ENCODE data around the gene AGBL3. TPM values are rescaled to one million over a fixed set of nuclear protein-coding genes. Genes with fewer than 3 reads are reported as not detected.

AGBL3 gene
- 0.98 and 3.5 TPM in 2 replicates for total RNA-seq (2014; rRNA removed; shearing (Covaris generic))

DNA sequence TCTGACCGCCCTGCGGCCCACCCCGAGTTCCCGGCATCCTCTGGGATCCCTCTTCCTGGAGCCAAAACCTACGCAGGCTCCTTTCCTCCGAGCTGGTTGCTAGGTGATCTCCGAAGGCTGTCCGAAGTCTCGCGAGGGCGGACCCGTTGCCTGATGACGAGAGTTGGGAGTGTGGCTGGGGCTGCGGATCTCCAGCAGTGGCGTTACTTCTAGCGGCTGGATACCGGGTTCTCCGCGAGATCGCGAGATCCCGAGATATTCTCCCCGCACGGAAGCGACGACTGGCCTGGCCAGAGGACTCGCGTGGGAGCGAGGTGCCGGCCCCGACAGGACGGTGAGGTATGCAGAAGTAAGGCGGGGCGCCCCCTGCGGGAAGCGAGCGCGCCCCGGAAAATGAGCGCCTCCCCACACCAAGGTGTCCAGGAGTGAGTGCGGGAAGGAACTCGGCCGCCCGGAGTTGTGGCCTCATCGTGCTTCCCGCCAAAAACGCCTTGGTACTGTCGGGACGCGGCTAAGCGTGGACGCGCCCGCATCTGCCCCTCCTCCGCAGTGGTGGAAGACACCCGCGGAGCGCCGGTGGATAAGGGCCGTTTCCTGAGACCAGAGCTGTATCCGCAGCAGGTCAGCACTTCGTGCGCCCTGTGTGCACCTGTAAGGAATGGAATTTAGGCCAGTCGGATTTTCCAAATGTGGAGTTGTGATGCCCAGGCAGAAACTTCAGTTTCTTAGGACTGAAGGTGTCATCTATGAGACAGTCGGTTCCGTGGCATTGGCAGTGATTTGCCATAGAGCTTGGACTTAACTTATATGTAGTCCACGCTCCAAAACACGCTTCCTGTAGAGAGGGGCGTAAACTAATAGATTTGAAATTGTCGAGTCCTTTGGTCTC is at the start of gene AGBL3:
TSS of gene AGBL3 (plus strand) at position 146 of the 889 bp plus-strand sequence. CDS start 1,426 bp downstream, outside the sequence.
- peak; percentile 96 for DNase-seq (ENCODE audit: low read depth)

- no peak for DNase-seq (ENCODE audit: low read depth)
These were observed 49.3 kb upstream of the AGBL3 start for GRCh38 chr7:134936893-134937510.

- no peak for DNase-seq (ENCODE audit: low read depth)
These were observed 48.2 kb upstream of the AGBL3 start for GRCh38 chr7:134938141-134938540.

- no peak for DNase-seq (ENCODE audit: low read depth)
These were observed 47.2 kb upstream of the AGBL3 start for GRCh38 chr7:134939136-134939535.

- no peak for DNase-seq (ENCODE audit: low read depth)
These were observed 45.6 kb upstream of the AGBL3 start for GRCh38 chr7:134940729-134941128.

DNA sequence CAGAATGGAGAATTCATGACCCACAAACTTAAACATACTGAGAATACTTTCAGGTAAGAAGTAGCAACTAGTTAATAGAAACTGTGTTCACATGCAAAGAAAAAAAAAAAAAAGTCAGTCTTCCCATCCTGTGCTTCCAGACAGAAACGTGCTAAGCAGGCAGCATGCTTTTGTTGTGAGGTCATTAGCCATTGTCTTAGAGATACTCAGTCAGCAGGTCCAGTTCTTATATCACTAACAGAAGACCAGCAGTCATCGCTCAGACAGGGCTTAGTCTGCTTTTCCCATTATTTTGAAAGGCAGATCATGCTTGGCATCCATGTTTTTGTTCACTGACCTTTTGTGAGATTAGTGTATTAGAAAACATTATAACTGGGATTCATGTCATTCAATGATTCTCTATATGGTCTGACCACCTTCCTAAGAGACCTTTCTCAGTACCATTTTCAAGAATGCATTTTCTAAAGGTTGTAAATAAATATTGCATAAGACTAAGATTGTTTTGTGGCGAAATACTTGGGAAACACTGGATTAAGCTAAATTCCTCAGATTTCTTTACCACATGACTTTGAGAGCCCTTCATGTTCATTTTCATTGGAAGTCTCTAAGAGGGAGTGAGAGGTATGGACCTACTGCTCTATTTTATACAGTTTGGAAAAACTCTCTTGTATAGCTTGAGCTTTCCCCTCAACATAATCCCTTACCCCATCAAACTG is 45.0 kb upstream of the AGBL3 start:
- peak; percentile 56 for DNase-seq (ENCODE audit: low read depth)

DNA sequence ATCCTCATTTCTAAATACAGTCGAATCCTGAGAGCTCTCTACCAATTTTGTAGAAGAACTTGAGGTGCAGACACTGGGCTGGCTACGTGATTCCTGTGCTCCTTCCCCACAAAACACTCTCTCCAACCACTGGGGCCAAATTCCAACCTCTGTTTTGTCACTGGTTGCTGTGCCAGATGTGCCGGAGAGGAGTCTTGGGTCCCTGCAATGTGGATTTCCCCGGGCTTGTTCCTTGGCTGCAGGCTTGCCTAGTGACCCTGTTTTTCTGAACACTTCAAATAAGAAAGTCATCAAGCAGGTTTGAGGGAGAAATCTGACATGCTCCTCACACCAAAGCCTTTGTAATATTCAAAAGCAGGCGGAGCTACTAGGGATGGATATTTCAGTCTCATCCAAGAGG is 44.4 kb upstream of the AGBL3 start:
- DNase-seq (ENCODE audit: low read depth) = no peak

DNA sequence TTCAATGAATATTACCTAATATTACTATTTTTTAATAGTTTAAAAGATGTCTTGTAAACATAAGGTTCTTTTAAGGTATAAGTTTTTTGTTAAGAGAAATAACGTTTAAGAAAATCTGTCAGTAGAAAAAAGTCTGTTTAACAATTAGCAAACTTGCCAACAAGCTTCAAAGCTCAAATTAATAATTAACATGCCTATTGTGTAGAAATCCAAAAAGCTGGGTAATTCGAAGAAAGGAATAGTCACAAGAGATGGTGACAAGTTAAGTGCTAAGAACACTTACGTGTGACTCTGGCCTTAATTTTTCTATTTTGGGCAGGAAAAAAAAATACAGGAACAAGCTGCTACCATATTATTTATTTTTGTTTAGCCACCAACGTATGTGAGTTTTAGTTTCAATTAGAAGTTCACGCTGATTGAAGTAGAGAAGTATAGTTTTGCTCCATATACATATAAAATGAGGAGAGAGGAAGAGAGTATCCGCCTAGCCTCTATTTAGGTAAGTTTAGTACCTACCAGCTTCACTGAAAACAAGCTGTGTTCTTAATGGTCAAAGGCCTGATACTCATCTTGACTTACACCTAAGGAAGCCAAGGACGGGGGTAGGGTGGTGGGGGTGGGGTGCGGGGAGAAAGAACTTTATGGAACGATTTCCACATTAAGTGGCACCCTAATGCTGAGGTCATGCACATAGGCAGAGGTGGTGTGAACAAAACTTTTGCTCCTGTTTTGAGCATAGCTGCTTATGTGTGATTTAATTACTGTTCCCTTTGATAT is 43.4 kb upstream of the AGBL3 start:
- DNase-seq (ENCODE audit: low read depth) = no peak

GRCh38 chr7:134943785-134944400 is 42.4 kb upstream of the AGBL3 start:
- peak; percentile 35 for DNase-seq (ENCODE audit: low read depth)

DNA sequence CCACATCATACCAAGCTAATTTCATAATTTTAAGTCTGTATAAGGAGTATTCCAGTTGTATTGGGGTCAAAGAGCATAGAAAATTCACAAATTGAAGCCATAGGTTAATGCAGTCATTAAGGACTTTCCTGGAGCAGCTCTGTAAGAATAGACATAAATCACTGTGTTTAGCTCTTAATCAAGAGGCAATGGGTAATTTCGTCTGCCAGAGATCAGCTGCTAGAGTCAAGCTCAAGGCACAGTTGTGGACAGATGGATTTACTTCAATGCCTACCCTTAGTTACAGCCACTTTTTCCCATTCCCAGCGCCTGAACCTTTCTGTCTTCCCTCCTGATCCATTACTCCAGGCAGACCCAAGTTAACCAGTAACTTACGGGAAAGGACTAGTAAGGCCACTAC is 40.6 kb upstream of the AGBL3 start:
- no peak for DNase-seq (ENCODE audit: low read depth)

- no peak for DNase-seq (ENCODE audit: low read depth)
These were observed 40.0 kb upstream of the AGBL3 start for GRCh38 chr7:134946260-134946659.

- no peak for DNase-seq (ENCODE audit: low read depth)
These were observed 39.0 kb upstream of the AGBL3 start for GRCh38 chr7:134947329-134947728.

- no peak for DNase-seq (ENCODE audit: low read depth)
These were observed 38.5 kb upstream of the AGBL3 start for GRCh38 chr7:134947831-134948230.

DNA sequence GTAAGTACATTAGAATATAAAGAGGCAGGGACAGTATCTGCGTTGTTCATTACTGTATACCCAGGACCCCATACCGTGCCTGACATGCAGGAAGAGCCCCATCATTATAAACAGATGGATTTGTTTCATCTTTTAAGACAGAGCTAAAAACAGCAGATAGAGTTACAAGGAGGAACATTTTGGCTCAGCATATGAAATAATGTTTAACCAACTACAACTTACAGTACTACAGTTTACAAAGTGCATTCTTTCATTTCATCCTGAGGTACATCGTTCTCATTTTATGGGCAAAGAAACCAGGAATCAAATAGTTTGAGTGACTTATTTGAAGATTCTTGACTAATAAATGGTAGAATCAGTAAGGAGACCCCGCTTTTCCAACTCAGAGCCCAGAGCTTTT is 38.1 kb upstream of the AGBL3 start:
- no peak for DNase-seq (ENCODE audit: low read depth)

- no peak for DNase-seq (ENCODE audit: low read depth)
These were observed 37.6 kb upstream of the AGBL3 start for GRCh38 chr7:134948736-134949135.

GRCh38 chr7:134949171-134949570 is 37.1 kb upstream of the AGBL3 start:
- DNase-seq (ENCODE audit: low read depth) = no peak

- peak; percentile 51 for DNase-seq (ENCODE audit: low read depth)
These were observed 31.9 kb upstream of the AGBL3 start for GRCh38 chr7:134954197-134955082.

DNA sequence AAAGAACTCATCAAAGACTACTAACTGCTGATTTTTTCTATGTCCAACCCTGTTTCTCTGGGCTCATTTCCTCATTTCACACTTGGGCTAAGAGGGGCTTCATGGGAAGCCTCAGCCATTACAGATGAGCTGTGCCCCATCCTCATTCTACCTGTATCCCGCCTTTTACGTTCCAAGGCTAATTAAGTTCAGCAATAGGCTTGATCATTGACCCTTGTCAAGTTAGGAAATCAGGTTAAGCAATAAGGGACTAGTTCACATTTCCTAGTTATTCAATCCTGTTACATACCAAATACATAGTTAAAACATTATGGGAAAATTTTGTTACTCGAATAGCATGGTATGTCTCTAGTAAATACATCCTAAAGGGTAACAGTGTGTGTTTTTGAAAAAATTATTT is 29.3 kb upstream of the AGBL3 start:
- no peak for DNase-seq (ENCODE audit: low read depth)

GRCh38 chr7:134959810-134960209 is 26.5 kb upstream of the AGBL3 start:
- no peak for DNase-seq (ENCODE audit: low read depth)

- DNase-seq (ENCODE audit: low read depth) = no peak
These were observed 24.0 kb upstream of the AGBL3 start for GRCh38 chr7:134962270-134962780.

Measured in RPMI7951 (cell line).